CD4-positive, CD25-positive, alpha-beta regulatory T cell (primary cell): Measurements from ENCODE around the gene ADTRP. TPM values are rescaled to one million over a fixed set of nuclear protein-coding genes. Genes with fewer than 3 reads are reported as not detected.

Experiments used
- ATAC-seq, 2 donors: fragments of 150-1000 bp; cut with Tn5 transposase; one replicate each; pipeline ENCODE4 v1.10.0; 2021; ENCODE audit warnings: low read depth in 2 of 2, moderate number of reproducible peaks in 2 of 2, moderate library complexity in 1 of 2
- DNase-seq, 3 donors: peaks; one replicate each; pipeline versions ENCODE4 v3.0.0 to v3.0.0-alpha.2; 2012 to 2022; ENCODE audit warnings: mixed read lengths in 1 of 3
- H3K27ac ChIP-seq: one replicate; pipeline ENCODE4 v1.7.0; 2013; ENCODE audit warnings: mild to moderate bottlenecking, low read length; ENCODE audit not compliant: insufficient read depth, poor library complexity, severe bottlenecking
- H3K27me3 ChIP-seq: one replicate; pipeline ENCODE4 v1.7.0; 2013; ENCODE audit warnings: low read length; ENCODE audit not compliant: control insufficient read depth, insufficient read depth
- H3K36me3 ChIP-seq: one replicate; pipeline ENCODE4 v1.7.0; 2013; ENCODE audit warnings: mild to moderate bottlenecking, low read length, moderate library complexity; ENCODE audit not compliant: control insufficient read depth, insufficient read depth
- H3K4me1 ChIP-seq: 2 replicates; pipeline ENCODE4 v1.7.0; 2013; ENCODE audit warnings: mild to moderate bottlenecking, low read length; ENCODE audit not compliant: insufficient read depth, control insufficient read depth, poor library complexity, severe bottlenecking
- H3K4me3 ChIP-seq: one replicate; pipeline ENCODE4 v1.7.0; 2013; ENCODE audit warnings: low read depth, mild to moderate bottlenecking, low read length, moderate library complexity
- H3K9me3 ChIP-seq, 2 experiments: 1 replicate in 1 of 2; 2 replicates in 1 of 2; pipeline ENCODE4 v1.7.0; 2013; ENCODE audit warnings: low read length in 2 of 2, mild to moderate bottlenecking in 1 of 2, moderate library complexity in 1 of 2; ENCODE audit not compliant: control insufficient read depth in 2 of 2
- H3K27ac Mint-ChIP-seq, 3 donors: one replicate each; pipeline ENCODE4 v1.8.0; 2020 to 2022; ENCODE audit warnings: mild to moderate bottlenecking in 3 of 3, mixed read lengths in 3 of 3, moderate library complexity in 2 of 3
- H3K27me3 Mint-ChIP-seq: one replicate; pipeline ENCODE4 v1.8.0; 2022; ENCODE audit warnings: mild to moderate bottlenecking, mixed read lengths
- H3K36me3 Mint-ChIP-seq: one replicate; pipeline ENCODE4 v1.8.0; 2020; ENCODE audit warnings: mixed read lengths
- H3K4me1 Mint-ChIP-seq, 4 donors: one replicate each; pipeline ENCODE4 v1.8.0; 2020 to 2022; ENCODE audit warnings: mixed read lengths in 4 of 4, mild to moderate bottlenecking in 1 of 4
- H3K4me3 Mint-ChIP-seq, 4 donors: one replicate each; pipeline ENCODE4 v1.8.0; 2020 to 2022; ENCODE audit warnings: mild to moderate bottlenecking in 4 of 4, mixed read lengths in 4 of 4, moderate library complexity in 3 of 4
- H3K9me3 Mint-ChIP-seq, 7 donors: one replicate each; pipeline ENCODE4 v1.8.0; 2020 to 2022; ENCODE audit warnings: mixed read lengths in 7 of 7, mild to moderate bottlenecking in 3 of 7, moderate library complexity in 2 of 7
- polyA plus RNA-seq, 4 donors: library from polyadenylated mRNA; unstranded; fragments of 300-500 nt; fragmentation: Illumina TruSeq; gene quantifications; one replicate each; pipeline ENCODE4 v1.2.3, GENCODE V29; 2021
- total RNA-seq: library from RNA; stranded (reverse); gene quantifications from one replicate; pipeline ENCODE4 v1.2.3, GENCODE V29; 2022

The ADTRP gene
- total and polyA plus RNA-seq, 5 donors from 2014 or later, result 27.3 to 41.7 (median 40.9) TPM

GRCh38 chr6:11758878-11759277, 19.7 kb downstream of the ADTRP start:
- no peak overlapping the region for H3K4me3 ChIP-seq
- ATAC-seq, result no peak
- no peak overlapping the region for H3K27ac ChIP-seq
- DNase-seq, result no peak
- peaks cover 3% of the 10 kb centered on the region for H3K36me3 Mint-ChIP-seq
- H3K36me3 ChIP-seq, result no peaks in the 10 kb centered on the region
- no peaks in the 10 kb centered on the region for H3K27me3 ChIP-seq
- peaks cover 6 to 11% (median 10%) of the 10 kb centered on the region in 4 donors for H3K4me1 Mint-ChIP-seq
- H3K27me3 Mint-ChIP-seq, result peaks cover under 1% of the 10 kb centered on the region
- peaks cover 0 to 4% (median 2%) of the 10 kb centered on the region in 7 donors for H3K9me3 Mint-ChIP-seq
- H3K9me3 ChIP-seq, result peaks cover 3 to 7% of the 10 kb centered on the region in 2 experiments
- H3K4me1 ChIP-seq, result no peaks in the 10 kb centered on the region
- no peak overlapping the region for H3K4me3 Mint-ChIP-seq
- no peak overlapping the region for H3K27ac Mint-ChIP-seq

DNA sequence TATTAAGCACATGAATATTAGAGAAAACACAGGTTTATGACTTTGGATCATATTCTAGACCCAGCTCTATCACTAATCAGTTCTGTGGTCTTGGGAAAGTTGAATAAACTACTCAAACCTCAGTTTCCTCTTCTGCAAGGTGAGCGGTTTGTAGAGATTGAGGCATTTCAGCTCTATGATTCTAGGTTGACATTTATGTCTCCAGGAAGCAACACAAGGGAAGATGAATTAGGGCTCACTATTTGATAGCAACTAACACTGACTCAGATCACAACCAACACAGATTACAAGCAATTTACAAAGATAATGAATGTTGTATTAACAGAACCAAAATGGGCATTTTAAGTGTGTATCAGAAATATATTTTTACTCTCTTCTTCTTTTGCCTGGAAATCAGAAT, 21.9 kb downstream of the ADTRP start:
- Histone ChIP-seq H3K4me1 (no peaks in the 10 kb centered on the region), H3K27me3 (peaks cover 3% of the 10 kb centered on the region), H3K36me3 (no peaks in the 10 kb centered on the region), H3K4me3 (no peak overlapping the region), H3K9me3 (peaks cover 3 to 7% of the 10 kb centered on the region in 2 experiments), H3K27ac (no peak overlapping the region)
- H3K4me3 Mint-ChIP-seq, result no peak overlapping the region
- peaks cover 3% of the 10 kb centered on the region for H3K36me3 Mint-ChIP-seq
- H3K9me3 Mint-ChIP-seq, result peaks cover 0 to 4% (median 2%) of the 10 kb centered on the region in 7 donors
- DNase-seq (peak in 1 of 3 donors; percentile 47), ATAC-seq (no peak)
- H3K27me3 Mint-ChIP-seq, result peaks cover 5% of the 10 kb centered on the region
- no peak overlapping the region for H3K27ac Mint-ChIP-seq
- peaks cover 5 to 11% (median 8%) of the 10 kb centered on the region in 4 donors for H3K4me1 Mint-ChIP-seq

DNA sequence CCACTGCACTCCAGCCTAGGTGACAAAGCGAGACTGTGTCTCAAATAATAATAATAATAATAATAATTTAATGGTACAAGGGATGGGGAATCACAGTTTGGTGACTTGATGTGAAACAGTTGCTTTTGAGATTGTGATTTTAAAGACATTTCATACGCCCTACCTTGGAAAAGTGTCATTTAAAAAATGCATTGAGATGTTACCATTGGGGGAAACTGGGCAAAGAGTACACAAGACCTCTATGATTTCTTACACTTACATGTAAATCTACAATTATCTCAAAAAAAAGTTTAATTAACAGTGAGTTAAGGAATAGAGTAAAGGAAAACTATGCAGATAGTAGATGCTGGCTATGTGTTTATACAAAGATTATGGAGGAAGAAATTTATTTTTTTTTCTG, 22.3 kb downstream of the ADTRP start:
- H3K4me3 ChIP-seq, result no peak overlapping the region
- H3K27me3 Mint-ChIP-seq, result peaks cover 5% of the 10 kb centered on the region
- H3K27ac ChIP-seq, result no peak overlapping the region
- no peak overlapping the region for H3K27ac Mint-ChIP-seq
- H3K9me3 ChIP-seq, result peaks cover 3 to 7% of the 10 kb centered on the region in 2 experiments
- no peaks in the 10 kb centered on the region for H3K36me3 ChIP-seq
- DNase-seq (no peak), ATAC-seq (no peak)
- H3K27me3 ChIP-seq, result peaks cover 3% of the 10 kb centered on the region
- H3K9me3 Mint-ChIP-seq, result peaks cover 0 to 4% (median 2%) of the 10 kb centered on the region in 7 donors
- peaks cover 3% of the 10 kb centered on the region for H3K36me3 Mint-ChIP-seq
- no peaks in the 10 kb centered on the region for H3K4me1 ChIP-seq
- H3K4me1 Mint-ChIP-seq, result peaks cover 5 to 11% (median 8%) of the 10 kb centered on the region in 4 donors
- H3K4me3 Mint-ChIP-seq, result no peak overlapping the region

- no peak overlapping the region for H3K27ac ChIP-seq
- H3K27me3 ChIP-seq, result peaks cover 3% of the 10 kb centered on the region
- Mint-ChIP-seq H3K27me3 (peaks cover 5% of the 10 kb centered on the region), H3K4me1 (peaks cover 5 to 11% (median 8%) of the 10 kb centered on the region in 4 donors), H3K27ac (no peak overlapping the region), H3K9me3 (peaks cover 0 to 4% (median 2%) of the 10 kb centered on the region in 7 donors), H3K36me3 (peaks cover 3% of the 10 kb centered on the region), H3K4me3 (no peak overlapping the region)
- H3K4me1 ChIP-seq, result no peaks in the 10 kb centered on the region
- peaks cover 3 to 7% of the 10 kb centered on the region in 2 experiments for H3K9me3 ChIP-seq
- DNase-seq (no peak), ATAC-seq (no peak)
- no peaks in the 10 kb centered on the region for H3K36me3 ChIP-seq
- H3K4me3 ChIP-seq, result no peak overlapping the region
These were observed 22.9 kb downstream of the ADTRP start for GRCh38 chr6:11755725-11756124.

GRCh38 chr6:11754625-11755271, 23.9 kb downstream of the ADTRP start:
- Mint-ChIP-seq H3K4me1 (peaks cover 5 to 11% (median 8%) of the 10 kb centered on the region in 4 donors), H3K27me3 (peaks cover 5% of the 10 kb centered on the region), H3K27ac (no peak overlapping the region), H3K36me3 (peaks cover 3% of the 10 kb centered on the region), H3K4me3 (no peak overlapping the region), H3K9me3 (peaks cover 0 to 4% (median 2%) of the 10 kb centered on the region in 7 donors)
- H3K36me3 ChIP-seq, result no peaks in the 10 kb centered on the region
- DNase-seq (no peak), ATAC-seq (no peak)
- H3K27me3 ChIP-seq, result peaks cover 3% of the 10 kb centered on the region
- H3K9me3 ChIP-seq, result peaks cover 3 to 7% of the 10 kb centered on the region in 2 experiments
- no peak overlapping the region for H3K4me3 ChIP-seq
- no peaks in the 10 kb centered on the region for H3K4me1 ChIP-seq
- no peak overlapping the region for H3K27ac ChIP-seq

DNA sequence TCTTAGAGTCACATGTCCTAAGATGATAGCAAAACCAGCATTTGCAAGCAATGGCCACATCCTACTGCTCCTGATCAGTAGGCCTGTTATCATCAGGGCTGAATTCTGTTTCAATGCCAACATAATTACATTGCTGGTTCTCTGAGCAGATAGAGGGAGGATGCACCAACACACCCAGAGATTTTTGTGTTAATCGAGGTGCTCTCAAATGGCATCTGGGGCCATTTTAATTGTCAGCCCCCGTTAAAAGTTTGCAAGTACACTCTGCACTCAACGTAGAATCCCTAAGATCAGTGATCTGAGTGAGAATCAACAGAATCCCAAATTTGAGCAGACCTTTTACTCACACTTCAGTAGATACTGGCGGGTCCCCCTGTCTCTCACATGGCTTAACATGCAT, 24.8 kb downstream of the ADTRP start:
- Histone ChIP-seq H3K27me3 (peaks cover 3% of the 10 kb centered on the region), H3K9me3 (peaks cover 3 to 7% of the 10 kb centered on the region in 2 experiments), H3K27ac (no peak overlapping the region), H3K4me1 (no peaks in the 10 kb centered on the region), H3K36me3 (no peaks in the 10 kb centered on the region), H3K4me3 (no peak overlapping the region)
- Mint-ChIP-seq H3K27me3 (peaks cover 5% of the 10 kb centered on the region), H3K9me3 (peaks cover 0 to 4% (median 2%) of the 10 kb centered on the region in 7 donors), H3K27ac (no peak overlapping the region), H3K4me1 (peaks cover 5 to 11% (median 8%) of the 10 kb centered on the region in 4 donors), H3K36me3 (peaks cover 3% of the 10 kb centered on the region), H3K4me3 (no peak overlapping the region)
- ATAC-seq (no peak), DNase-seq (no peak)

DNA sequence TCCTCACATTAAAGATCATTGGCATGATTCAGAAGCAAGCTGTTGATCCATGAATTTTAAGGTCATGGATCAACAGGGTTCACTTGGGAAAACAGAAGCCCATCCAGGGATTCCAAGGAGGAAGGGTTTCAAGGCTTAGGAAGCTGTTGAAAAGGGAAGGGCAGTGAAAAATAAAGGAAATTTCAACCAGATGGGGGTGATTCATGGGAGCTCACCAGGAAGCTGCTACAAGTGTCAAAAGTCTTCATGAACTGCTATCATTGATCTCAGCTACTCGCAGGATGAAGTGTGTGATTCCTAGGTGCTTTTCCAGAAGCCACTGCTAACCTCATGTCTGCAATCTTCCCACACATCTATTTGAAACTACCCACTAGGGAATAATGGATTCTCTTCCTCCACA, 26.2 kb downstream of the ADTRP start:
- peaks cover 0 to 2% (median 0%) of the 10 kb centered on the region in 7 donors for H3K9me3 Mint-ChIP-seq
- H3K4me3 Mint-ChIP-seq, result no peak overlapping the region
- peaks cover 5 to 10% (median 8%) of the 10 kb centered on the region in 4 donors for H3K4me1 Mint-ChIP-seq
- DNase-seq (no peak), ATAC-seq (no peak)
- H3K36me3 Mint-ChIP-seq, result peaks cover 1% of the 10 kb centered on the region
- no peak overlapping the region for H3K4me3 ChIP-seq
- H3K27ac ChIP-seq, result no peak overlapping the region
- H3K9me3 ChIP-seq, result peaks cover 0 to 1% of the 10 kb centered on the region in 2 experiments
- H3K4me1 ChIP-seq, result no peaks in the 10 kb centered on the region
- H3K36me3 ChIP-seq, result no peaks in the 10 kb centered on the region
- no peak overlapping the region for H3K27ac Mint-ChIP-seq
- H3K27me3 ChIP-seq, result peaks cover 3% of the 10 kb centered on the region
- H3K27me3 Mint-ChIP-seq, result peaks cover 5% of the 10 kb centered on the region

GRCh38 chr6:11750682-11751081, 27.9 kb downstream of the ADTRP start:
- Histone ChIP-seq H3K9me3 (no peaks in the 10 kb centered on the region), H3K4me1 (no peaks in the 10 kb centered on the region), H3K27ac (no peak overlapping the region), H3K36me3 (no peaks in the 10 kb centered on the region), H3K4me3 (no peak overlapping the region), H3K27me3 (peaks cover 3% of the 10 kb centered on the region)
- Mint-ChIP-seq H3K9me3 (peaks cover 0 to 2% (median 0%) of the 10 kb centered on the region in 7 donors), H3K36me3 (no peaks in the 10 kb centered on the region), H3K27me3 (peaks cover 5% of the 10 kb centered on the region), H3K4me3 (no peak overlapping the region), H3K4me1 (no peaks in the 10 kb centered on the region), H3K27ac (no peak overlapping the region)
- no peak for ATAC-seq
- no peak for DNase-seq
